K562 (cell line): Measurements from ENCODE around the gene CSPG5. TPM values are rescaled to one million over a fixed set of nuclear protein-coding genes. Genes with fewer than 3 reads are reported as not detected.

ENCODE experiments used
- BRD4 ChIP-seq: fragments of 200-600 bp; sonication (generic); IDR thresholded peaks from 2 replicates; pipeline ENCODE4 v1.6.1; 2017; ENCODE audit warnings: inconsistent platforms
- BRF1 ChIP-seq: IDR thresholded peaks from 3 replicates; pipeline ENCODE4 v1.6.1; 2011; ENCODE audit warnings: borderline replicate concordance, mild to moderate bottlenecking; ENCODE audit not compliant: insufficient read length; ENCODE audit errors: extremely low read depth
- CHD4 ChIP-seq: fragments of 200-600 bp; sonication (generic); IDR thresholded peaks from 3 replicates; pipeline ENCODE4 v1.6.1; 2012; ENCODE audit warnings: low read depth, mild to moderate bottlenecking, mixed read lengths, low read length, inconsistent platforms; ENCODE audit not compliant: insufficient read depth, insufficient replicate concordance, poor library complexity, severe bottlenecking
- EP400 ChIP-seq: fragments of 450-650 bp; IDR thresholded peaks from 2 replicates; pipeline ENCODE4 v1.6.1; 2017; ENCODE audit warnings: antibody characterized with exemption, mild to moderate bottlenecking, moderate library complexity
- FUS ChIP-seq: fragments of 200-400 bp; formaldehyde crosslinking; optimal IDR thresholded peaks from 2 replicates; pipeline ENCODE3; 2017; ENCODE audit warnings: low read depth, low read length
- HOXB6 ChIP-seq: fragments of 250-450 bp; sonication (Bioruptor Pico); IDR thresholded peaks from 2 replicates; pipeline ENCODE4 v1.5.1; 2022; ENCODE audit warnings: mild to moderate bottlenecking, borderline replicate concordance
- JUND ChIP-seq, 2 experiments: IDR thresholded peaks; 2 replicates in 1 of 2; 3 replicates in 1 of 2; pipeline ENCODE4 v1.6.1; 2011; ENCODE audit warnings: borderline replicate concordance in 2 of 2, low read depth in 2 of 2, low read length in 2 of 2, improper control_type of control experiment in 1 of 2, missing biosample characterization in 1 of 2, missing genetic modification characterization in 1 of 2, missing genetic modification reagents in 1 of 2
- L3MBTL2 ChIP-seq: fragments of 450-650 bp; IDR thresholded peaks from 2 replicates; pipeline ENCODE4 v1.6.1; 2016; ENCODE audit warnings: mild to moderate bottlenecking, moderate library complexity
- MYNN ChIP-seq, 2 experiments: sonication (generic); formaldehyde crosslinking in 1 of 2; IDR thresholded peaks; 2 replicates each; pipeline versions ENCODE4 v1.5.0 to v1.6.1; 2016 to 2020; ENCODE audit warnings: antibody characterized with exemption in 1 of 2, missing genetic modification reagents in 1 of 2
- STAG1 ChIP-seq: sonication (generic); formaldehyde crosslinking; IDR thresholded peaks from 2 replicates; pipeline ENCODE4 v1.5.0; 2020; ENCODE audit warnings: missing genetic modification reagents, borderline replicate concordance
- TBP ChIP-seq: optimal IDR thresholded peaks from 2 replicates; pipeline ENCODE3; 2011; ENCODE audit warnings: low read depth, low read length, improper control_type of control experiment
- ZNF184 ChIP-seq: sonication (generic); formaldehyde crosslinking; IDR thresholded peaks from 2 replicates; pipeline ENCODE4 v1.5.0; 2020; ENCODE audit warnings: missing genetic modification reagents
- ZNF347 ChIP-seq: fragments of 450-650 bp; formaldehyde crosslinking; IDR thresholded peaks from 2 replicates; pipeline ENCODE4 v1.4.0; 2020; ENCODE audit warnings: low read depth, mild to moderate bottlenecking, moderate library complexity
- ZNF444 ChIP-seq: fragments of 250-450 bp; sonication (Bioruptor Pico); IDR thresholded peaks from 2 replicates; pipeline ENCODE4 v1.4.0; 2020; ENCODE audit warnings: mild to moderate bottlenecking, moderate library complexity
- polyA plus RNA-seq, 8 experiments: library from polyadenylated mRNA; depleted of rRNA in 4 of 8; stranded (reverse) in 5 of 8; unstranded in 3 of 8; fragments of >200 nt; fragmentation: Nextera tagmentation in 2 of 8; fragmentation: Illumina TruSeq in 1 of 8; extraction: Ambion mirVana in 2 of 8; extraction: Trizol in 1 of 8; gene quantifications; 2 replicates each; pipeline versions ENCODE4 v1.2.1 to v1.2.3, GENCODE V29; 2011 to 2014; ENCODE audit warnings: inconsistent platforms in 1 of 8, missing spikeins in 1 of 8
- total RNA-seq, 7 experiments: library from RNA; depleted of rRNA in 6 of 7; stranded (reverse); fragments of >200 nt in 6 of 7; fragmentation: Illumina TruSeq in 2 of 7; extraction: Trizol in 2 of 7; gene quantifications; 2 replicates each; pipeline versions ENCODE4 v1.2.1 to v1.2.3, GENCODE V29; 2011 to 2021; ENCODE audit warnings: low replicate concordance in 1 of 7
- TF ChIP-seq, protein P1 (sequence below), 2 experiments: fragments of 450-650 bp in 1 of 2; sonication (generic) in 1 of 2; formaldehyde crosslinking in 1 of 2; IDR thresholded peaks in 1 of 2; conservative IDR thresholded peaks in 1 of 2; 2 replicates each; pipeline versions ENCODE4 v1.6.1 to v1.8.1; 2016 to 2023; ENCODE audit warnings: mild to moderate bottlenecking in 2 of 2, moderate library complexity in 2 of 2, inconsistent platforms in 1 of 2, missing genetic modification reagents in 1 of 2
- TF ChIP-seq, protein P2 (sequence below): sonication (generic); formaldehyde crosslinking; IDR thresholded peaks from 2 replicates; pipeline ENCODE4 v1.8.0; 2022; ENCODE audit warnings: mild to moderate bottlenecking, missing genetic modification reagents, borderline replicate concordance
- TF ChIP-seq, protein P3 (sequence below), 2 experiments: fragments of 450-650 bp; IDR thresholded peaks; 2 replicates each; pipeline ENCODE4 v1.6.1; 2018; ENCODE audit warnings: mild to moderate bottlenecking in 2 of 2, low read depth in 1 of 2; ENCODE audit not compliant: partially characterized antibody in 2 of 2

Gene CSPG5
- total and polyA plus RNA-seq, 9 of the 15 experiments (the other 6 are each of a cell fraction or from before 2014, with no cell fraction given): 0.06 to 3.3 (median 2.4) TPM

DNA sequence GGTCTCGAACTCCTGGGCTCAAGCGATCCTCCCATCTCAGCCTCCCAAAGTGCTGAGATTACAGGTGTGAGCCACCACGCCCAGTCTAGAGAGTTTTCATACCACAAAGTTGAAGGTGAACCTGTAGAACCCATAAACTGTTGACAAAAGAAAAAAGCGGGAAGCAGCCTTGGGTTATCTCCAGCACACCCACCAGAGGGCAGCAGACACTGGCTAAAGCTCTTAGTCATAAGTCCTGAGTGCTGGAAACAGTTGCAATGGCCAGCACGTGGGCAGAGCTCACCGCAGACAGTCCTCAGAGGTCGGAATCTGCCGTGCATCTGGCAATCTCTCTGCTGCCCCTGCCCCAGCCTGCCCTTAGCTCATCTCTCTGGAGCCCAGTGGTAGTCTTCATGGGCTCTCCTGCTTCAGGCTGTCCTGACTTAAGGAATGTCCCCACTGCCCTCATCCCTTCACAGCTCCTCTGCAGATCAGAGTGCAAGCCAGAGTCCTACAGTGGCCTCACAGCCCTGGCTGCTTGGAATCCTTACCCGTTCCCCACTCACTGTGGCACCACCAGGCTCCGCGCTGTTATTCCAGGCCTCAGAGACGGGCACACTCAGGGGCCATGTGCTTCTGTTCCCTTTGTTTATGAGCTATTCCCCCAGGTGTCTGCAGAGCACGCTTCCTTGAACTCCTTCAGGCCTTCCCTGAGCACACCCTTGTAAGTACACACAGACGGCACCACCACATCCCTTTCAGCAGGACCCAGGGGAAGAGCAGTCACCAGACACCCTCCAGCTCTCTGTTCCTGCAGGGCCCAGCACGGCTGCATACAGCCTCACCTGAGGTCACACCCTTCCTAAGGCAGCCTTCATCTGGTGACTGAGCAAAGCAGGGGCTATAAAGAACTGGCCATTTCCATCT lies 56.3 kb downstream of the CSPG5 start (continued):
- TF ChIP-seq CHD4 (no peak), TBP (peak; percentile 40), ZNF347 (CRISPR knock-in tag) (no peak), ZNF184 (no peak), BRF1 (no peak), STAG1 (CRISPR knock-in tag) (peak; percentile 97), BRD4 (no peak), L3MBTL2 (peak; percentile 100), EP400 (peak; percentile 89), ZNF444 (CRISPR knock-in tag) (no peak), HOXB6 (CRISPR knock-in tag) (no peak), FUS (no peak), MYNN (IDR thresholded peaks at IDR 0.05) (peak; percentile 65; the same call in 1 of the 2 replicates), MYNN (CRISPR knock-in tag; IDR thresholded peaks at IDR 0.05) (no peak), JUND (IDR thresholded peaks at IDR 0.05; ENCODE audit: borderline replicate concordance, low read depth, low read length) (peak; percentile 59; the same call in 1 of the 2 replicates), JUND (tag; IDR thresholded peaks at IDR 0.05; ENCODE audit: borderline replicate concordance, low read depth, low read length) (peak; percentile 77; the same call in 2 of the 3 replicates)
- TF ChIP-seq, protein P1, sequence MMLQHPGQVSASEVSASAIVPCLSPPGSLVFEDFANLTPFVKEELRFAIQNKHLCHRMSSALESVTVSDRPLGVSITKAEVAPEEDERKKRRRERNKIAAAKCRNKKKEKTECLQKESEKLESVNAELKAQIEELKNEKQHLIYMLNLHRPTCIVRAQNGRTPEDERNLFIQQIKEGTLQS (IDR thresholded peaks at IDR 0.05): 0 out of 2 replicates have a peak, but pooled peaks have one; percentile 20
- TF ChIP-seq, protein P1 (CRISPR knock-in tag; conservative IDR thresholded peaks at IDR 0.05): peak; percentile 76
- TF ChIP-seq, protein P2, sequence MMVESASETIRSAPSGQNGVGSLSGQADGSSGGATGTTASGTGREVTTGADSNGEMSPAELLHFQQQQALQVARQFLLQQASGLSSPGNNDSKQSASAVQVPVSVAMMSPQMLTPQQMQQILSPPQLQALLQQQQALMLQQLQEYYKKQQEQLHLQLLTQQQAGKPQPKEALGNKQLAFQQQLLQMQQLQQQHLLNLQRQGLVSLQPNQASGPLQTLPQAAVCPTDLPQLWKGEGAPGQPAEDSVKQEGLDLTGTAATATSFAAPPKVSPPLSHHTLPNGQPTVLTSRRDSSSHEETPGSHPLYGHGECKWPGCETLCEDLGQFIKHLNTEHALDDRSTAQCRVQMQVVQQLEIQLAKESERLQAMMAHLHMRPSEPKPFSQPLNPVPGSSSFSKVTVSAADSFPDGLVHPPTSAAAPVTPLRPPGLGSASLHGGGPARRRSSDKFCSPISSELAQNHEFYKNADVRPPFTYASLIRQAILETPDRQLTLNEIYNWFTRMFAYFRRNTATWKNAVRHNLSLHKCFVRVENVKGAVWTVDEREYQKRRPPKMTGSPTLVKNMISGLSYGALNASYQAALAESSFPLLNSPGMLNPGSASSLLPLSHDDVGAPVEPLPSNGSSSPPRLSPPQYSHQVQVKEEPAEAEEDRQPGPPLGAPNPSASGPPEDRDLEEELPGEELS (CRISPR knock-in tag): peak; percentile 81; the same call in 1 of the 2 replicates
- TF ChIP-seq, protein P3, sequence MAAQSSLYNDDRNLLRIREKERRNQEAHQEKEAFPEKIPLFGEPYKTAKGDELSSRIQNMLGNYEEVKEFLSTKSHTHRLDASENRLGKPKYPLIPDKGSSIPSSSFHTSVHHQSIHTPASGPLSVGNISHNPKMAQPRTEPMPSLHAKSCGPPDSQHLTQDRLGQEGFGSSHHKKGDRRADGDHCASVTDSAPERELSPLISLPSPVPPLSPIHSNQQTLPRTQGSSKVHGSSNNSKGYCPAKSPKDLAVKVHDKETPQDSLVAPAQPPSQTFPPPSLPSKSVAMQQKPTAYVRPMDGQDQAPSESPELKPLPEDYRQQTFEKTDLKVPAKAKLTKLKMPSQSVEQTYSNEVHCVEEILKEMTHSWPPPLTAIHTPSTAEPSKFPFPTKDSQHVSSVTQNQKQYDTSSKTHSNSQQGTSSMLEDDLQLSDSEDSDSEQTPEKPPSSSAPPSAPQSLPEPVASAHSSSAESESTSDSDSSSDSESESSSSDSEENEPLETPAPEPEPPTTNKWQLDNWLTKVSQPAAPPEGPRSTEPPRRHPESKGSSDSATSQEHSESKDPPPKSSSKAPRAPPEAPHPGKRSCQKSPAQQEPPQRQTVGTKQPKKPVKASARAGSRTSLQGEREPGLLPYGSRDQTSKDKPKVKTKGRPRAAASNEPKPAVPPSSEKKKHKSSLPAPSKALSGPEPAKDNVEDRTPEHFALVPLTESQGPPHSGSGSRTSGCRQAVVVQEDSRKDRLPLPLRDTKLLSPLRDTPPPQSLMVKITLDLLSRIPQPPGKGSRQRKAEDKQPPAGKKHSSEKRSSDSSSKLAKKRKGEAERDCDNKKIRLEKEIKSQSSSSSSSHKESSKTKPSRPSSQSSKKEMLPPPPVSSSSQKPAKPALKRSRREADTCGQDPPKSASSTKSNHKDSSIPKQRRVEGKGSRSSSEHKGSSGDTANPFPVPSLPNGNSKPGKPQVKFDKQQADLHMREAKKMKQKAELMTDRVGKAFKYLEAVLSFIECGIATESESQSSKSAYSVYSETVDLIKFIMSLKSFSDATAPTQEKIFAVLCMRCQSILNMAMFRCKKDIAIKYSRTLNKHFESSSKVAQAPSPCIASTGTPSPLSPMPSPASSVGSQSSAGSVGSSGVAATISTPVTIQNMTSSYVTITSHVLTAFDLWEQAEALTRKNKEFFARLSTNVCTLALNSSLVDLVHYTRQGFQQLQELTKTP (IDR thresholded peaks at IDR 0.05; ENCODE audit: low read depth in 1 of 2, partially characterized antibody in 2 of 2): peak in 1 of 2 experiments; percentile 69
